HS-5 (cell line): ENCODE results near the gene GNAO1.

Source experiments
- DNase-seq: peaks from one replicate; pipeline ENCODE4 v3.0.0-alpha.2; 2012; ENCODE audit warnings: low read depth

Gene GNAO1

DNA sequence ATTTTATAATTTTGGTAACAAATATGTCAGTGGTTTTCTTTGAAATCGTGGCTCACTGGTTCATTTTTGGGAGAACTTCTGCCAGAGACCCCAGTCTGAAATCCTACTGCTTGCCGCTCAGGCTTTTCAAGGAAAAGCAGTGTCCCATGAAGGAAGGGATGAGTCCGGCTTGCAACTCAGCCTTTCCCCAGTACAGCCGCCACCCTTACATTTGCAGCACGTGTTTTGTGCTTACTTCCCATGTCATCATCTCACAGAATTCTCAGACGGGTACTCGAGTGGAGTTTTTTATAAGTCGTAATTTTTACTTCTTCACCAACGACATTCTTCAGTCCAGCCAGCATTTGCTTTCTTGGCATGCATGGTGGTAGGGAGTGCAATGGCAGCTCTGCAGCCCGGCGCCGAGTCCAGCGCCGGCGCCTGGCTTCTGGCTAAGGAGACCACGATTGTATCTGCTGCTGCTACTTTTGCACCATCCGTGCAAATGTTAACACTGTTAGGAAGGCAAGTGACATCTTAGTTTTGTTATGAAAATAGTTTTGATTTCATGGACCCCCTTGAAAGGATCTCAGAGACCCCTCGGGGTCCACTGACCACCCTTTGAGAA, 123.1 kb downstream of the GNAO1 start:
- no peak for DNase-seq

GRCh38 chr16:56315955-56316354, 124.7 kb downstream of the GNAO1 start:
- DNase-seq: no peak

DNA sequence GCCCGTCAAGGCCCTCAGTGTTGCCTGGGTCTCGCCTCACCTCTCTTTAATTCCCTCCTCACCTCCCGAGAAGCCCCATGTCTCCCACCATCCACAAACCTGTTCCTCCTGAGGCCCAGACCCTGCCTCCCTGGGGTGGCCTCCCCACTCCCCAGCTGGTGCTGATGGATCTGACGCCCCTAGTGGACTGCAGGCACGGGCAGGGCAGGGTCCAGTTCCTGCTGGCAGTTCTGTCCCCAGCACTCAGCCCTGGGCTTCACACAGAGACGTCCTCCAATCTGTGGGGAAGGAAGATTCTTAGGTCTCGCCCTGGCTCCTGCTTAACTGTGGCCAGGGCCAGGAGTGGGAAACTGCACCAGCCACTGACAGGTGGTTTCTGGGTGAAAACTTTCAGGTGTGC, 125.3 kb downstream of the GNAO1 start:
- no peak for DNase-seq

DNA sequence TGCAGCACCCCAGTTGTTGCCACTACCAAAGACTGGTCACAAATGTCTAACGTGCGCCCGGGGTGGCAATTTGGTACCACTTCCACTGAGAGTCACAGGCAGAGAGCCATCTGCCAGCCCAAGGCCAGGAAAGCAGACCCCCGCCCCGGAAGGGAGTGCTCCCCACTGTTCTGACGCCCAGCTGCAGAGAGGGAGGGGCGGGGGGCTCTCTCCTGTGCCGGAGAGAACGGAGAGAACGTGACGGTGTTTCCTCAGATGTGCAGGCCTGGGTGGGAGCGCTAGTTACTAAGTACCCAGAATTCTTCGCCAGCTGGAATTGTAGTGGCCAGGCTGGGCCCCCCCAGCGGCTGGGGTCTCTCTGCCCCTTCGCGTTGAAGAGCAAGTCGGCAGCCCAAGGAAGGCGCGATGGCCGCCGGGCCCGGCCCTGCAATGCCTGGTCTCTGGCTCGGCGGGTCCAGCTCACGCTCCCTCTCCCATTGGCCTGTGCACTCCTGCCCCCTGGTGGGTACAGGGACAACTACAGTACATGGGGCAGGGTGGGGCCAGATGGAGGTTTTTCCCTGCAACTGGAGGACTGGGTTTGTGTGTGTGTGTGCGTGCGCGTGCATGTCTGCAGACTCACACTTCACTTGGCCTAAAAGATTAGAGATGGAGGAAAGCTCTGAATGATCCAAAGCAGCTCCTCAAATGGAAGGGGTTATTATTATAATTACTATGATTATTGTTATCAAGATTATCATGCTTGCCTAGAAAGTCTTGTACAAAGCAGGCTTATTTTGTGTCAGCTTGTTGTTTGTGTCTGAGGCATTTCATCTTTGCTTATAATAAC, 126.9 kb downstream of the GNAO1 start:
- peak; percentile 29 for DNase-seq

GRCh38 chr16:56318827-56319140, 127.5 kb downstream of the GNAO1 start:
- no peak for DNase-seq

GRCh38 chr16:56319376-56319775, 128.1 kb downstream of the GNAO1 start:
- no peak for DNase-seq

DNA sequence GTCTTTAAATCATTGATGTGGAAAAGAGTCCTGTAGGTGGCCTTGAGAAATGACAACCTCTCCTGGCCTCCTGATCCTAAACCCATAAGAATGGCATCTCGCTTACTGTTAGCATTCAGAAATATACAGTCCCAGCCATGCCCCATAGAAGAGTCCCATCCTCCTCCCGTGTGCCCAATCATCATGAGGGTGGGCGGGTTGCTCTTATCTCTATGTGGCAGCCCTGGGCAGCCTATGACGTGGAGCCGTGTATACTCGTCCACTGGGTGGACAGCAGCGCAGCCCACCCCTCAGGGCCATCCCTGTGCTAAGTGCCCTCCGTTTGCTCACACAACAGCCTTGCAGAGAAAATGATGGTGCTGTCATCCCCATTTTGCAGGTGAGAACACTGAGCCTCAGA, 128.8 kb downstream of the GNAO1 start:
- no peak for DNase-seq

- DNase-seq: no peak
These were observed 129.7 kb downstream of the GNAO1 start for GRCh38 chr16:56320811-56321558.

DNA sequence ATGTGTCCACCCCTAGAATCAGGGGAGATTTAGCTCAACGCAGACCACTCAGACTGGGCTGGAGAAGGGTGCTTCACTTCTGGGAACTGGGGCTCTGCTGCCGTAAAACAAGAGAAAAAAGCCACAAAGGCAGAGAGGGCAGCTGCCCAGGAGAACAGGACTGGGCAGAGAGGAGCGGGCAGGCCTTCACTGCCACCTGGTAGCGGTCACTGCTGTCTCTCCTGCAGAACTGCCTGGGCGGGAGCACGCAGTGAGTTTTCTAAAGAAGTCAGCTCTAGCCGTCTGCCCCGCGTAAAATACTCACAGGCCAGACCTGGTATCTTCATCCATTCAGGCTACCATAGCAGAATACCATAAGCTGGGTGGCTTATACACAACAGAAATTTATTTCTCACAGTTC, 130.3 kb downstream of the GNAO1 start:
- no peak for DNase-seq

DNA sequence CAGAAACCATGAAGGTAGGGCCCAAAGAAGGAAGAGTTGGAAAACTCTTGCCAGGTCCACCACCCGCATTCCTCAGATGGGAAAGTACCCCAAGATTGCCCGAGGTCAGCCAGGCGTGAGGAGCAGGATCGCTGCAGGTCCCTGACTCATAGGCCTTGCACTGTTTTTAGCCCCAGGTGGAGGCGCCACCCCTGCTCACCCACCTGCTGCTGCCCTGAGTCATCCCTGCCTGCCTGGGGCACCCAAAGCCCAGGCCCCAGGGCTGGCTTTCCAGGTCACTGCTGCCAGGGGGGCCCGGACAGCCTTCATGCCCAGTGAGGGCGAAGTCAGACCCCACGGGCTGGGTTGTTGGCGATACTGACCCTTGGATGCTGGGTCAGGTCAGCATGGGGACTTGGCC, 133.1 kb downstream of the GNAO1 start:
- no peak for DNase-seq

- no peak for DNase-seq
These were observed 134.7 kb downstream of the GNAO1 start for GRCh38 chr16:56325956-56326355.

- DNase-seq: no peak
These were observed 136.0 kb downstream of the GNAO1 start for GRCh38 chr16:56327071-56327928.

DNA sequence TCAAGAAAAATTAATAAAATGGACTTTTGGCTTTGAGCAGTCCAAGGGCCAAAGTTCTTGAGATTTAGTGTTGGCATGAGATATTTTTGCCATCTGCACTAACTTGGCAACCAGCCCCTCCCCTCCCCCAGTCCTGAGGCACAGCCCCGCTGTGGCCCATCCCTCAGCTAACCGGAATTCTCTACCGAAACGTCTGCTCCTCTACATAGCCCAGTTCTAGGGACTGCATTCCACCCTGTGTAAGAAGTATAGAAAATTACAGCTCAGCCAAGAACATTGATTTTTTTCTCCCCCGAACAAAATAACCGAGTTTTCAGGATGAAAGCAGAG, 136.6 kb downstream of the GNAO1 start:
- DNase-seq: no peak

- no peak for DNase-seq
These were observed 137.2 kb downstream of the GNAO1 start for GRCh38 chr16:56328276-56329022.

GRCh38 chr16:56329887-56330286, 138.6 kb downstream of the GNAO1 start:
- no peak for DNase-seq

DNA sequence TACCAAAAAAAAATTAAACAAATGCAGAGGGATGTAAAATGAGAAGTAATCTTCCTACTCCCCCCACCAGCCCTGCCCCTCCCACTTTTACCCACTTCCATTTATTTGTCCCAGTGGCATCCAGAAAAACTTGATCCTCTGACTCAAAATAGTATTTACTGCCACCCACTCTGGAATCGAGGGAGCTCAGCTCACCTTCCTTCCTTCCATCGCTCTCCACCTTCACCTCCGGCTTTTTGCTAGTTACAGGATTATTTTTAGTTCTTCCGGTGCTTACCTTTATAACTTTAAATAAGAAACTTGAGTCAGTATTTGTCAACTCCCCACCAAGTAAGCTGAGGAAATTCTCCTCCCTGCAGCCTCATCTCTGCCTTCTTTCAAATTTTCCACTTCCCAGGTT, 139.2 kb downstream of the GNAO1 start:
- DNase-seq: no peak

DNA sequence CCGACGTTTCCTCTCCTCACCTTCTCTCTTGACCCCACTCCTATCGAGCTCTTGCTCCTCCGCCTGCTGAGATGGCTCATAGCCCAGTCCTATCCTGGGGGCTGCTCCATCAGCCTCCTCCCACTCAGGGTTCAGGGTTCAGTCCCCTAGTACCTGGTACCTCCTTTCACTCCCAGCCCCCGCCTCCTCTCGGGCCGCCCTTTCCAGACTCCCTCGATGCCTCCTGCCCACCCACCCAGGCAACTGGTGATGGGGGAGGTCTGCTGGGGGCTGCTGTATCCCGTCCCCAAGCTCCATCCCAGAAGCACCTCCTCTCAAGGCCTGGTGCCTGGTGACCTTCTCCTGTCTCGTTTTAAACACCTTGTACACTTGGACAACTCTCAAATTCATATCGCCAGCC, 140.1 kb downstream of the GNAO1 start:
- no peak for DNase-seq

DNA sequence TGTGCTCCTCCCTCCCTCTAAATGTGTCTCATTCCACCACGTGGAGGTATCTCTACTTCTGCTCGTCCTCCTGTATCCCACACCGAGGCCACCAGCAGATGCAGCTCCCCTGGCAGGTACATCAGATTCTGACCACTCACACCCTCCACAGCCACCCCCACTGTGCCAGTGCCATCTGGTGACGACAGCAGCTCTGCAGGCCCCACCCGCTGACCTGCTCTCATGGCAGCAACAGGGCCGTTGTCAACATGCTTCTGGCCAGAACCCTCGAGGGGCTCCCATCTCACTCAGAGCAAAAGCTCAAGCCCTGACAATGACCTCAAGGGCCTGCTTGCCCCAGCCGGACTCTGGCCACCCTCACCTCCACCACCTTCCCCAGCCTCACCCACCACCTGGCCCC, 140.6 kb downstream of the GNAO1 start:
- DNase-seq: no peak

DNA sequence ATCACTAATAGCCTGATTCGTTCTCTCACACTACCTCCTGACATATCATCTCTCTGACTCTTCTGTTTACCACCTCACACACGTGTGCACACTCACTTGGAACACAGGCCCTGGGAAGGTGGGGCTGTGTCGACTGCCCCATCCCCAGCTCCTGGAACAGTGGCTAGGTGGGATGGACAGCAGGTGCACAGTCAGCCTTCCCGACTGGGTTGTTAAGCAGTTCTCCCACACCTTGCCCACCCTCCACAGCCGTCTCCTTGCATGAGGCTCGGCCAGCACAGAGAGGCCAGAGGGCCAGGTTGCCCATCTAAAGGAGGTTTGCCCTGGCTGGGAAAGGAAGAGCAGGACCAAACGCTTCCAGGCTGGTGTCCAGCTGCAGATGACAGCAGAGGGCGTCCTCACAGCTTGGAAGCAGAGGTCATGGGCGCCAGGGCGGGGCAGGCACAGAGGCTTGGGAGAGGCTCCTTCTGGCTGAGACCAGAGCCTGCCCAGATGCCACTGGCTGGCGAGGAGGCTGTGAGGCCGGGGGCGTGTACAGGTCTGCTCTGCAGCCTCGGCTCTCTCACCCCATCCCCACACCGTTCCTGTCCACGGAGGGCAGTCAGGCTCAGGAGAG, 141.3 kb downstream of the GNAO1 start:
- no peak for DNase-seq

DNA sequence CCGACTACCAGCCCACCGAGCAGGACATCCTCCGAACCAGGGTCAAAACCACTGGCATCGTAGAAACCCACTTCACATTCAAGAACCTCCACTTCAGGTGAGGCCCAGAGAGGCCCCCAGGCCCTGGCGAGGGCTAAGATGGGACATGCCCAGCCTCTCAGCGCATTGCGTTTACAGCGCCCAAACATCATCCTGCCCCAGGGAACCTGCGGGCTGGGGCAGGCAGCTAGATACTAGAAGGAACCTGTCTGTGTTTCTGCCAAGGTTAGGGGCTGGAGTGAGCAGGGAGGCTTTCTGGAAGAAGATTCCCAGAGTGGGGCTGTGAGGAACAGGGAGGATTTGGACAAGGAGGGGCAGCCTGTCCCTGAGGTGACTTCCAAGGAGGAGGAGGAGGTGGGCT, 143.5 kb downstream of the GNAO1 start:
- DNase-seq: no peak

DNA sequence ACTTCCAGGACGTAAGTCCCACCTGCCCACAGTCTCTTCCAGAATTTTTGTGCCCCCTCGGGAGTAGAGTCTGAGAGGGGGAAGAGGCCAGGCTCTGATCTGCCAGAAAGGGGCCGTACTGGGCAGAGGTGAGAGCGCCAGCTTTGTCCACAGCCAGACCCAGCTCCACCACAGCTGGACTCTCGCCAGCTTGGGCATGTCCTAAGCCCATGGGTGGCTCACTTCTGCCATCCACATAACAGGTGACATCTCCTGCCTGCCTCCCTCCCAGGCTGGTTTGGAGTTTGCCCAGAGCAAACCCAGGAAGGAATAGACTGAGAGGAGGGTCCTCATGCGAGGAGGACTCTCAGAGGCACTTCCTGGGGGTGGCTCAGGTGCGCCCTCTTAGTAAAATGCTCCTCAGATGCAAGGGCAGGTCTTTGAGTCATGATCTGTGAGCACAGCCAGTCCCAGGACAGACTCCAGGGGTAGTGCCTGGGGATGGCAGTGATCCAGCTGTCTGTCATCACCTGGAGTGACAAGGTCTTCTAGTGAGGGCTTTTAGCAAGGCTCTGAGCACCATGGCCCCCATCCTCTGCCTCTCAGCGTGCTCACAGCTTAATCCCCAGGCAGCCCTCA, 144.9 kb downstream of the GNAO1 start:
- DNase-seq: no peak
